HG02938 (cell line): ENCODE data around the gene TMEM126A.

Experiments used
- ATAC-seq: cut with Tn5 transposase; IDR thresholded peaks from one replicate; pipeline ENCODE4 v1.9.1; 2021; ENCODE audit warnings: mild to moderate bottlenecking, moderate library complexity; ENCODE audit not compliant: unreplicated experiment

TMEM126A gene

DNA sequence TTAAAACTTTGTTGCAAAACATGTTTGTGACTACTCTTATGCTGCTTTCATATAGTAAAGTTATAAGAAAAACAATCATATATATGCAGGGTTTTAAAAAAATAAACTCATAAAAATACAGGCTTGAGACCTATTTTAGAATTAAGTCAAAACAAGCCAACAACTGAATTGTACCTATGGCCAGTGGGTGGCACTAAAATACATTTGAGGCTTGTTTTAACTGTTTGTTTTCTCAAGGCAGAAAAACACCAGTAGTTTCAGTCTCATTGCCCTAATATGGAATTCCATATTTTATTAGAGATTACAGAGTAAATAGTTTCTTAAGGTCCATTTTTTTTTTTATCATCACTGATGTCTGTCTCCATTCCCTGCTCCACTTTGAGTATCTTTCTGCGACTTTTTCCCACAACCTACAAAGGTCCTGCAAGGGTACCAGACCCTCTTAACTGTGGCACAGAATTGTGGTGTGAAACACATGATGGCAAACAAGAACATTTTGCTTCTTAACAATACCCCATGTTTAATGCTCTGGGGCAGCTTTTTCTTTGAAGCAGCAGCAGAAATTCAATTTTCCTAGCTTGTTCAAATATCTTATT is 46.7 kb downstream of the TMEM126A start:
- ATAC-seq, result no peak

DNA sequence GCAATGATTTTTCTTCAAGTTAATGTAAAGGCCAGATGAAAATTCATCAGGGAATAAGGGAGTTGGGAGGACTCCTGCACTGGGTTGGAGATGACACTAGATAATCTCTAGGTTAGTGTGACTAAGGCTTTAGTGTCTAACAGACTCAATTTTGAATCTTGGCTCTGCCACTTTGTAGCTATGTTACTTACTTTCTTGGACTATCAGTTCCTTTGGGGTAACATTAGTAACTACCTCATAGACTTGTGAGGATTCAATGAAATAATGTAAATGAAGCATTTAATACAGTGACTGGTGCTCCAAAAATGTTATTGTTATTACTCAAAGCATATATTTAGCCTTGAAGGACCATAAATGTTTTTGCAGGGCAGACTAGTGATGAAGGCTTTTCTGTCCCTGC is 47.8 kb downstream of the TMEM126A start:
- ATAC-seq, result no peak

DNA sequence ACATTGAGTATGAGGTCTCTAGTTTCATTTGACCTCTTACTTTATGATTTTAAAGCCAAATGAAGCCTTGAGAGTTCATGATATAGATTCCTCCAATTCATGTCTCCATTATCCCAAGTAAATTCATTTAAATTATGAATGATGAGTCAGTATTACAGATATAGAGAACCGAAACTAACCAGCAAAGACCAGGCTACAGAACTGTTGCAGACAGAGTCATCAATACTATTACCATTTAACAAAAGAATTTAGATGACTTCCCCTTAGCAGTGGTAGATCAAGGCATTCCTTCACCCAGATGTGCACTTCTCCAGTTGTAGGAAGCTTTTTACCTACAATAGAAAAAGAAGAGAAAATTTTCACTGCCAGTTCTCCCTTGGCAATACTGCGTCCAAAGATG is 50.0 kb downstream of the TMEM126A start:
- peak; percentile 42 for ATAC-seq

DNA sequence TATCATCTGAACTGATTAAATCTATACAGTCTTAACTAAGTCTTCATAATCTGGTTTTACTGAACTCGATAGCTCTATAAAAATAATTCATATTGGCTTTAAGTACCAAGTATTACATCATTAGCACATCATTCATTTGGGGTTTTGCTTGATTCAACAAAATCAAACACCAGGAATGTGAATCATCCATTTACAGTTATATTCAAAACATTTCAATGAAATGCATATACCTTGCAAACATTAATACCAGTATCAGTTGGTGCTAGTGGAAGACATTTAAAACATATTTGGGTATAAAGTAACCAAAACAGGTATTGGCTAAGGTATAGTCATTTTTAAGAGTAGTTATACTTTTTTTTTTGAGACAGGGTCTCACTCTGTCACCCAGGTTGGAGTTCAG is 50.4 kb downstream of the TMEM126A start:
- ATAC-seq, result no peak

DNA sequence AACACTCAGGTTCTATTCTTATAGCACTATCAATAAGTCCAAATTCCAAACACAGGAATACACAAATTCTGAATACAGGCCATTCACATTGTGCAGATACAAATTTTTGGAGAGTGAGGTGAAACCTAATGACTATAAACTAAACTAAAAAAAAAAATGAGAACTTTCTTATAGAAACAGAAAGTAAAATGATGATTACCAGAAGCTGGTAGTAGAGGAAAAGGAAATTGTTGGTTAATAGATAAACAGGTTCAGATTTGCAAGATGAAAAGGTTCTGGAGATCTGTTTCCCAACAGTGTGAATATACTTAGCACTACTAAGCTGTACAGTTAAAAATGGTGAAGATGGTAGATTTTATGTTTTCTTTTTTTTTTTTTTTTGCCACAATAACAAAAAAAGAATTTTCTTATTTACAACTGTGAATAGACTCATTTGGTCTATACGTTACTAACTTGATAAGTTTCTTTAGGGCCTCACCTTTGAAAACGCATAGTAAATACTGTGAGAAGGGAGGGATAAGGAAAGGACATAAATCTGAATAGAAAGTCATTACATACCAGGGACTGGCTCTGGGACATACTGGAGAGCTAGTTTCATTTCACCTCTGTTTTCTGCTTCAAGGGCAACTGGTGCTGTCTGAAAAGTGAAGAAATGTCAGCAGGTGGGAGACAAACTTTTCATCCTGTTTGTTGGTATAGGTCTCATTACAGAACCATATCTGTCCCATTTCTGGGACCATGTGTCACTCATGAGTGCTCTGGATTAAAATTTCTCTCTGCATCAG is 52.4 kb downstream of the TMEM126A start:
- peak; percentile 91 for ATAC-seq

DNA sequence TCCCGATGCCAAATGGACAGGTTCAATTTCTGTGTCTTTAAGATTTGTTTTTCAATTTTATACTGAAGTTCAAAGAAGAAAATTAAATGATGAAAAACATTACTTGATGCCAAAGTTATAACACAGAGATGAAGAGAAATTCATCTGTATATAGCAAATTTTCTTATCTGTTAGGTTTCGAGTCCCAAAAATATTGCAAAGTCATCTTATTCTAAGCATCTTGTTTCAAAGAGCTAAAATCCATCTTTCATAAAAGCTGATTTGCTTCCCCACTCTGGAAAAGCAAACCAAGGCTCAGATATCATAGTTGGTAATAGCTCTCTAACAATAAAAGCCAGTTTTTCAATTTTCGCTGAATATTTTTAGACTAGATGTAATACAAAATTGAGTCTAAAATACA is 57.2 kb downstream of the TMEM126A start:
- no peak for ATAC-seq

DNA sequence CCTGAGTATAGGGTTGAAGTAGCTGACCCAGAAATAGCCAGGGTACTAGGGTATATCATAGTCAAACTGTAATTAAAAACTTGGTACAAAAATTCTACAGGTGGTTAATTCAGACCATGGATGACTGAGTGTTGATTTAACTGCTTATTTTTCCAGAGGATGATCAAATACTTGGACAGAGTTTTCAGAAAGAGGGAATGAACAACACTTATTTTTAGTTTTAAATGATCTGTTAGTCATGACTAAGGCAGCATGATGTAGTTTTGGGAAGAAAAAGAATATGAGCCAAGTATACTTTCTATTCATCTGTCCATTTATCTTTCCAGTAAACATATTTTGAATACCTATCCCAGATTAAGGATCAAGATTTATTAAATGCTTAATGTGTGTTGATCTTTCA is 58.0 kb downstream of the TMEM126A start:
- no peak for ATAC-seq
